ENCODE data around the gene HAUS8.
"Not testable (repeated sequence)": the region's sequence is repeated elsewhere in the genome, so short reads cannot be mapped to it uniquely, and the experiment has no call there.

HAUS8 gene

DNA sequence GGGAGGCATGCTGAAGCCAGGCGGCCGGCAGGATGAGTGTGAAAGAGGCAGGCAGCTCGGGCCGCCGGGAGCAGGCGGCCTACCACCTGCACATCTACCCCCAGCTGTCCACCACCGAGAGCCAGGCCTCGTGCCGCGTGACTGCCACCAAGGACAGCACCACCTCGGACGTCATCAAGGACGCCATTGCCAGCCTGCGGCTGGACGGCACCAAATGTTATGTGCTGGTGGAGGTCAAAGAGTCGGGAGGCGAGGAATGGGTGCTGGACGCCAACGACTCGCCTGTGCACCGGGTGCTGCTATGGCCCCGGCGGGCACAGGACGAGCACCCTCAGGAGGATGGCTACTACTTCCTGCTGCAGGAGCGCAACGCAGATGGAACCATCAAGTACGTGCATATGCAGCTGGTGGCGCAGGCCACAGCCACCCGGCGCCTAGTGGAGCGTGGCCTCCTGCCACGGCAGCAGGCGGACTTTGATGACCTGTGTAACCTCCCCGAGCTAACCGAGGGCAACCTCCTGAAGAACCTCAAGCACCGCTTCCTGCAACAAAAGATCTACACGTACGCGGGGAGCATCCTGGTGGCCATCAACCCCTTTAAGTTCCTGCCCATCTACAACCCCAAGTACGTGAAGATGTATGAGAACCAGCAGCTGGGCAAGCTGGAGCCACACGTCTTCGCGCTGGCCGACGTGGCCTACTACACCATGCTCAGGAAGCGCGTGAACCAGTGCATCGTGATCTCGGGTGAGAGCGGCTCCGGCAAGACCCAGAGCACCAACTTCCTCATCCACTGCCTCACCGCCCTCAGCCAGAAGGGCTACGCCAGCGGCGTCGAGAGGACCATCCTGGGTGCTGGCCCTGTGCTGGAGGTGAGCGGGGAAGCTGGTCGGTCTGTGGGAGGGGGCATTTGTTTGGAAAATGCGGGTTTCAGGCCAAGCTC lies 26.7 kb upstream of the HAUS8 start:
- DNase-seq (ENCODE audit: low read depth, low spot score), result no peak

DNA sequence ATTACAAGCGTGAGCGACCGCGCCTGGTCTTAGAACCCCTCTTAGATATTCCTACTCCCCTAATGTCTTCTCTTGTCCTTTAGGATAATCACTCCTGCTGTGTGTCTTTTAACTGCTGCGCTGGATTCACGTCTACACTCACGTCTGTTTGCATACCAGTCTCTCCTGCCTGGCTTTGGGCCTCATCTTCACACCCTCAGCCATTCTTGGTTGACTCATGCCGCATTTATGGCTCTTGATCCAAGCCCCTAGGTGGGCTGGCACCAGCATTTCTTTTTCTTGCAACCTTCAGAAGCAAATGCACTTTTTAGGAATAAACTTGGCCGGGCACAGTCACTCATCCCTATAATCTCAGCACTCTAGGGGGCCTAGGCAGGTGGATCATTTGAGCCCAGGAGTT lies 23.1 kb upstream of the HAUS8 start:
- DNase-seq (ENCODE audit: low read depth, low spot score), result no peak

DNA sequence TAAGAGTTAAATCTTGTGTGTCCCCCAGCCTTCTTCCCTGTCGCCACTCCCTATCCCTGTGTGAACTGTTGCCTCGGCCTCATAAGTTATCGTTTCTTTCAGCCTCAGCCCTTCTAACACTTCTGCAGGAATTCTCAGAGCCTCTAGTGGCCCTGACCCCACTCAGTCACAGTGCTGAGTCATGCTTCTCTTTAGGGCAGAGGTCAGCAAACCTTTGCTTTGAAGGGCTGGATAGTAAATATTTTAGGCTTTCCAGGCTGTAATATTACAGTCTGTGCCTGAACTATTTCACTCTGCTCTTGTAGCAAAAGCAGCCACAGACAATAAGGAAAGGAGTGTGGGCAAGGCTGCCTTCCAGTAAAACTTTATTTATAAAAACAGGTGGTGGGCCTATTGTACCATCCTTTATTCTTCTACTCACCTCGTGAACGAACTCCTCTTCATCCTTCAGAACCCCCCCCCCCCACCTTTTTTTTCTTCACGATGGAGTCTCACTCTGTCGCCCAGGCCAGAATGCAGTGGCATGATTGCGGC lies 22.4 kb upstream of the HAUS8 start:
- DNase-seq (ENCODE audit: low read depth, low spot score), result no peak

DNA sequence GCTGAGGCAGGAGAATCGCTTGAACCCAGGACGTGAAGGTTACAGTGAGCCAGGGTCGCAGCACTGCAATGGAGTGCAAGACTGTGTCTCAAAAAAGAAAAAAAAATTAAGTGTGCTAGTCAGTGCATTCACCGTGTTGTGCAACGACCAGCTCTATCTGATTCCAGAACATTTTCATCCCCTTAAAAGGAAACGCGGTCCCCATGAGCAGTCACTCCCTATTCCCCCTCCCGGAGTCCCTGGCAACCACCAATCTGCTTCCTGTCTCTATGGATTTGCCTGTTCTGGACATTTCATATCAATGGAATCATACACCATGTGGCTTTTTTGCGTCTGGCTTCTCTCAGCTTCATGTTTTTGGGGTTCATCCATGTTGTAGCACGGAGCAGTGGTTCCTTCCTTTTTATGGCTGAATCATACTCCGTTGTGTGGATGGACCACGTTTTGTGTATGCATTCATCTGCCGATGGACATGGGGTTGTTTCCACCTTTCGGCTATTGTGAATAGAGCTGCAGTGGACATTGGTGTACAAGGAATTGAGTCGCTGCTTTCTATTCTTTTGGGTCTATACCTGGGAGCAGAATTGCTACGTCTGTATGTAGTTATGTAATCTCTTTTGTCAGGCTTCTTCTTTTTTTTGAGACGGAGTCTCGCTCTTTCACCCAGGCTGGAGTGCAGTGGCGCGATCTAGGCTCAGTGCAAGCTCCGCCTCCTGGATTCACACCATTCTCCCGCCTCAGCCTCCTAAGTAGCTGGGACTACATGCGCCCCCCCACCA lies 20.1 kb upstream of the HAUS8 start:
- no peak for DNase-seq (ENCODE audit: low read depth, low spot score)

DNA sequence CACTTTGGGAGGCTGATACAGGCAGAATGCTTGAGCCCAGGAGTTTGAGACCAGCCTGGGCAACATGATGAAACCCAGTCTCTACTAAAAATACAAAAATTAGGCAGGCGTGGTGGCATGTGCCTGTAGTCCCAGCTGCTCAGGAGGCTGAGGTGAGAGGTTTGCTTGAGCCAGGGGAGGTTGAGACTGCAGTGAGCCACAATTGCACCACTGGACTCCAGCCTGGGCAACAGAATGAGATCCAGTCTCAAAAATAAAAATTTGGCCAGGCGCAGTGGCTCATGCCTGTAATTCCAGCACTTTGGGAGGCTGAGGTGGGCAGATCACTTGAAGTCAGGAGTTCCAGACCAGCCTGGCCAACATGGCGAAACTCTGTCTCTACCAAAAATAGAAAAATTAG lies 19.4 kb upstream of the HAUS8 start:
- DNase-seq (ENCODE audit: low read depth, low spot score), result not testable (repeated sequence)

DNA sequence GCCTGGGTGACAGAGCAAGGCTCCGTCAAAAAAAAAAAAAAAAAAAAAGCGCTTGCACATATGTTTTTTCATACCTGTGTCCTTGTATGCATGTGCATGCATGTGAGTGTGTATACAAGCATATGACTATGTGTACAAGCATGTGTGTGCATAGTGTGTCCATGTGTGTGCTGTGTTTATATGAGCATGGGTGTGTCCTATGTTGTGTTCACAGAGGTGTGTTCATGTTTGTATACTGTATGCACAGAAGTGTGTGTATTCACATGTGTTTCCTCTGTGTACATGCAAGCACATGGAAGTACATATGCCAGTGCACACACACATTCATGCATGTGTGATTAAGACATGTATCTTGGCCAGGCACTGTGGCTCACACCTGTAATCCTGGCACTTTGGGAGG lies 17.4 kb upstream of the HAUS8 start:
- DNase-seq (ENCODE audit: low read depth, low spot score), result no peak

DNA sequence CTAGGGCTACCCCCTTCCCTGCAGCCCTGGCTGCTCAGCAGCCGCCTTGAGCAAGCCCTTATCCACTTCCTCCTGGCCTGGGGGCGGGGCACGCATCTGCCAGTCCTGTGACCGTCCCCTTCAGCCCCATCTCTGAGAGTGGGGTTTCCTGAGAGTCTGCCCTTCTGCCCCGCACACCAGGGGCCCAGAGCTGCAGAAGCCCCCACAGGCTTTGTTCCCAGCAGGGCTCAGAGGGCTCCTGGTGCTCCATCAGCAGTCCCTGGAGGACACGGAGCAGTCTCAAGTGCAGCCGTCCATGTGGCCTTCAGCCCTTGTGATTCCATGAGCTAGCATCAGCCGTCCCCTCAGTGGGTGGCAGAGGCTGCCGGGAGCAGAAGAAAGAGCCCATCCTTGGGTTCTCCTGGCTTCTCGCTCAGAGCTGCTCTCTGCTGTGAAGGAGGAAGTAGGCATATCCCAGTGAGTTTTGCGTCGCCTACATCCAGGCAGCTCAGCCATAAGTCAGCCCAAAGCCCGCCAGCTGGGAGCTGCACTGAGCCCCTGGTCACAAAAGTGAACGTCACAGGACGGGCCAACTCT lies 16.6 kb upstream of the HAUS8 start:
- no peak for DNase-seq (ENCODE audit: low read depth, low spot score)

DNA sequence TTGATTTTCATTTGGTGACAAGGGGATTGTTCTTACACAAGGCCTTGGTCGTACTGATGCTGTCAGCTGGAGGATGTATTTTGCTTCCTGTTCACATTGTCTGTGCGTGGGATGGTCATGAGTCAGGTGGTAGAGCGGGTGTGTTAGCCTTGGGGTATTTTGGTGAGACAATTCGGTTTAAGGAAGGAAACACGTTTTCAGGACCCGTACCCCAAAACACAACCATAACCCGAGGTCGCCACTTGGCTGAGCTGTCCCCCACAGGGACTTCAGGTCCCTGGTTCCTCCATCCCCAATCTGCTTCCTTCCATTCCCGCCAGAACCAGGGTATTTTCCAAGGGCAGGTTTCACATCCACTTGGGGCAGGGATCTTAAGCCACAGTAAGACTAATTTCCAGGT lies 15.3 kb upstream of the HAUS8 start:
- DNase-seq (ENCODE audit: low read depth, low spot score), result no peak

DNA sequence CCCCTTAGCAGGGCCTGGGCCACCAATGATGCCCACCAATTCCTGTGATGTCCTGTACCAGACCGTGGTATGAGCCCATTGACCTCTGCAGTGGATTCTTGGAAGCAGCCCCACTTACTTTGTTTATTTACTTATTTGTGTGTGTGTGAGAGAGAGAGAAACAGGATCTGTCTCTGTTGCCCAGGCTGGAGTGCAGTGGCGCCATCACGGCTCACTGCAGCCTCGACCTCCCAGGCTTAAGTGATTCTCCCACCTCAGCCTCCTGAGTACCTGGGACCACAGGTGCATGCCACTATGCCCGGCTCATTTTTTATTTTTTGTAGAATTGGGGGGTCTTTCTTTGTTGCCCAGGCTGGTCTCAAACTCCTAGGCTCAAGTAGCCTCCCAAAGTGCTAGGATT lies 13.3 kb upstream of the HAUS8 start:
- DNase-seq (ENCODE audit: low read depth, low spot score), result no peak

DNA sequence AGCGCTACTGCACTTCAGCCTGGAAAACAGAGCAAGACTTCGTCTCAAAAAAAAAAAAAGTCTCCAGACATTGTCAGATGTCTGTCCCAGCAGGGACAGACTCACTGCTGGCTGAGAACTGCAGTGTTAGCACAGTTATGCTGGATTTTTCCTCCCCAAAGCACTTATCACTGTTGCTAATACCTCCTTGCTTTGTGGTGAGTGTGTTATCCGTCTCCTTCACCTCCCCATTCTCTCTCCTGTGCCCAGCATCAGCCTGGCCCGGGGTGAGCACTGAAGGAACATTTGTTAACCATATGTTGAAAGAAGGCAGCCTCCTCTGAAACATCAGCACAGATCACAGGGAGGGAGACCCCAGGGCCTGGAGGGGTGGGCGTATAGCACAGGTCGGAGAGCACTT lies 11.6 kb upstream of the HAUS8 start:
- no peak for DNase-seq (ENCODE audit: low read depth, low spot score)

DNA sequence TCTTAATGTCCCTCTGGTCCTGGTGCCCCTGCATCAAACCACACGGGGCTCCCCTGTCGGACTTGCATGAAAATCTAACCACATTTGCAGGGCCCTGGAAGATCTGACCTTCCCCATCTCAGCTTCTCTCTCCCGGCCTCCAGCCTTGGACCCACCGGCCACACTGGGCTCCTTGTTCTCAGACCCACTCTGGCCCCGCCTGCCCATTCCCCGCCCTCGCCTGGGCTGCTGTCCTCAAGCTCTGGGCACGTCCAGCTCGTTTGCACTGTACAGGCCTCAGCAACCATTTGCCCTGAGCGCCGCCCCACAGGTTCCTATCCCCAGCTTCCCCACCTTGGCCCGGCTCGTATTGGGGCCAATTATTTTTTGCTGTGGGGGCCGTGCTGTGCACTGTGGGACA lies 10.9 kb upstream of the HAUS8 start:
- no peak for DNase-seq (ENCODE audit: low read depth, low spot score)

DNA sequence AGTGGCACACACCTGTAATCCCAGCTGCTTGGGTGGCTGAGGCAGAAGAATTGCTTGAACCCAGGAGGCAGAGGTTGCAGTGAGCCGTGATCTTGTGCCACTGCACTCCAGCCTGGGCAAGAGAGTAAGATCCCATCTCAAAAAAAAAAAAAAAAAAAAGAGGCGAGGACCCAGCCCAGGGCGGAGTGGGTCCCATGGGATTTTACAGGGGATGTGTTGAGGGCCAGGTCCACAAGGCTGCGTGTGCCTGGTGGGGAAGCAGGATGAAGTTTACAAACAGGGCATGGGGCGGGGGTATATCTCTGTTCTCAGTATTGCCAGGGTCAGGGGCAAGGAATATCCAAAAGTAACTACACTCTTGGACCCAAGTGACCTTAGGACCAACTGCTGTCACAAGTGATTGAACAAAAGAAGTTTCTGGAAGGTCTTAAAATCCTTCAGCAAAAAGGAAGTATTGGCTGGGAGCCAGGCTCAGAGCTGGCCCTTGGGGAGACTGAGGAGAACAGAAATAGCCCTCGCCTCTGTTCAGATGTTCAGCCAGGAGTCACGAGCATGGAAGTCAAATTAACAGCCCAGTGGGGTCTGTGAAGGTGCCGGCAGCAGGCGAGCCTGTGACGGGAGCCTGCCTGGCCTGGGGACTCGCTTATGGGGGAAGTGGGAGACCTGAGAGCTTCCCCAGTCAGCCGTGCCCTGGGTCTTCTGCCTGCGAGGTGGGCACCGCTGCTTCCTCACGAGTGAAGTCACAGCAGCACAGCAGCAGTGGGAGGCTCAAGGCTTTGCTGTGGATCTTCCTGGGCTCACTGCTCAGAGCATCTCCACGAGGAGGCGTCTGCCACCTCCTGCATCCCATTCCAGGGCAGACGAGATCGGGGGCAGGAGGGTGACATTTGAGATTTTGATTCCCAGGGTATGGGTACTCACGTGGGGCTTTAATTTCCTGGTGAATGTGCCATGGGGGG lies 6.7 kb upstream of the HAUS8 start:
- no peak for DNase-seq (ENCODE audit: low read depth, low spot score)

DNA sequence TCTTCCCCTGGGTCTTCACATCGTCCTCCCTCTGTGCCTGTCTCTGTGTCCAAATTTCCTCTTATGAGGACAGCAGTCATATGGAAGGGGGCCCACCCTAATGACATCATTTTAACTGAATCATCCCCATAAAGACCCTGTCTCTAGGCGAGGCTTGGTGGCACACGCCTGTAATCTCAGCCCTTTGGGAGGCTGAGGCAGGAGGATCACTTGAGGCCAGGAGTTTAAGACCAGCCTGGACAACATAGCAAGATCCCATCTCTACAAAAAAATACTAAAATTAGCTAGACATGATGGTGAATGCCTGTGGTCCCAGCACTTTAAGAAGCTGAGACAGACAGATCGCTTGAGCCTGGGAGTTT lies 5.2 kb upstream of the HAUS8 start:
- DNase-seq (ENCODE audit: low read depth, low spot score), result no peak

DNA sequence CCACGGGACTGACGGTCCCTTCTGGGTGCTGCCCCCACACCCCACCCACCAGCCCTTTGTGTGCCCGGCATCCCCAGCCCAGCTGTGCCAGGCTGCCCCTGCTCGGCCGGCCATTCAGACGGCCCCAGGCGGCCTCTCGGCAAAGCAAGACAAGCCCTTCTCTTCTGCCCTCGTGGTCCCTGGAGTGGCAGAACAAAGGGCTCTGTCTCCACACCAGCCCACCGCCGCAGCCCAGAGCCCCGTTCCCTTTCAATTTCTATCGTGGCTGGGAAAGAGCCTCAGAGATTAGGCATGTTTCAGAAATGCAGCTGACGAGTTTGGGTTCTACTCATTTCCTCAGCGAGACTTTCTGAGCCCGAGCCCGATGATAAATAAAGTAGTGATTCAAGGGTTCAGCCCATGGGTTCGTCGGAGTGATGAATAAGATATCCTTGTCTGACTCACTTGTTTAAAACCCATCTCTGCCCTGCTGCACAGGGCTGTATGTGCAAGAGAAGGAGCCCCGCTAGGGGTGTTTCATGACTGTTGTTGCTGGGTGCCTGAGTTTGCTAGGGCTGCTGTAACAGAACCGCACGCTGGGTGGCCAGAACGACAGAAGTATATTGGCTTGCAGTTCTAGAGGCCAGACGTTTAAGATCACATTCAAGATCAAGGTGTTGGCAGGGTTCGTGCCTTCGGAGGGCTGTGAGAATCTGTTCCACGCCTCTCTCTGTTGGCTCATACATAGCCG lies 4.6 kb upstream of the HAUS8 start:
- DNase-seq (ENCODE audit: low read depth, low spot score), result peak; percentile 76

DNA sequence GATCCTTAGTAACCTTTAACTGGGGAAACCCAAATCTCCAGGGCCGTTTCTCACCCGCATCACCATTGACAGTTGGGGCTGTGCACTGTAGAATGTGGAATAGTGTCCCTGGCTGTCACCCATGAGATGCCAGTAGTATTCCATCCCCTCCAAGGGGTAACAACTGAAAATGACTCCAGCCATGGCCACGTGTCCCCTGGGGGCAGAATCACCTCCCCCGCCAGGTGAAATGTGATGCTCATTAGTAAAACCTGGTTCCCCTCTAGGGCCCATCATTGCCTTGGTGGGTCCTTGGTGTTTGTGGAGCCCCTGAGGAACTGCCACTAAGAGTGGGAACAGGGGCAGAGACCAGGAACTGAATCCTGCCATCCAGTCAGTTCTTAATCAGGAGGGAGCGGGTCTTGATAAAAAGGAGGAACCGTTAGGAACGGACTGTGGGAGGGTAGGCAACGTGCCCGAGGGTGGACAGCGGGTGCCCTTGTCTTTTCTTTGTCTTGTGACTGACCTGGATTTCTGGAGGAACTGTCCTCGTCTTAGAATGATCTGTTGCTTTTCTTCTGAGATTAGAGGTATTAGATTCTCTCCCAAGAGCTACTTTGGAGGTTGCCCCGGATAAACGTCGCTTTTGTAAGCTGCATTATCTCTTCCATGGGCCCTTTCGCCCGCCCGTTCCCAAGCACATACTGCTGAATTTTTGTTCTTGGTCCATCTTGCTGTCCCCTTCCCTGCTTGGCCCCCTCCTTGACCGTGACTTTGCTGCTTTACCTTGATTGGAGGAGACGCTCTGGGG lies 3.9 kb upstream of the HAUS8 start:
- no peak for DNase-seq (ENCODE audit: low read depth, low spot score)

DNA sequence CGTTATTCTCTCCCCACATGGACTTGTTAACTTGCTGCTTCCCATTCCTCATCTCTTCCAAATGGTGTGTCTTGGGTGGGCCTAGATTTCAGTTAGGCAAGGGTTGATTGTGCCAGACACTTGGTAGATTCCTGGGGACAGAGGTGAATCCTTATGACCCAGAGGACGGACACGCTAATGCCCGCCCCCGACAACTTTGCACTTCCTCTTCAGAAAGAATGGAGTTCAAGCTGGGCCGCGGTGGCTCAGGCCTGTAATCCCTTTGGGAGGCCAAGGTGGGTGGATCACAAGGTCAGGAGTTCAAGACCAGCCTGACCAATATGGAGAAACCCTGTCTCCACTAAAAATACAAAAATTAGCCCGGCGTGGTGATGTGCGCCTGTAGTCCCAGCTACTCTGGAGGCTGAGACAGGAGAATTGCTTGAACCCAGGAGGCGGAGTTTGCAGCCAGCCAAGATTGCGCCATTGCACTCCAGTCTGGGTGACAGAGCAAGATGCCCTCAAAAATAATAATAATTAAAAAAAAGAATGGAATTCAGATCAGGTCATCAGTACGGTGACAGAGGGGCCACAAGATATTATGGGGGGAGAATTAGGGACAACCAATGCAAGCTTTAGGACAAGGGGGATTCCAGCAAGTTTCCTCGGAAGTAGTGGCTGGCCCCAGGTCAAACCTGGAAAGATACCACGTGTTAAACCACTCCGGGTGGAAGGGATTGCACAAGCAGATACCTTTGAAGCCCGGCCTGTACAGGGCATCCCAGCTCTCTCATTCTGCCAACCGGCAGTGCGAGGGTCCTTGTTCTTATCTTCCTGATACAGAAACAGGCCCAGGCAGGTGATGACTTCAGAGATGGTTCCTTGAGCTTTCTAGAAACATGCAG lies 3.0 kb upstream of the HAUS8 start:
- no peak for DNase-seq (ENCODE audit: low read depth, low spot score)

DNA sequence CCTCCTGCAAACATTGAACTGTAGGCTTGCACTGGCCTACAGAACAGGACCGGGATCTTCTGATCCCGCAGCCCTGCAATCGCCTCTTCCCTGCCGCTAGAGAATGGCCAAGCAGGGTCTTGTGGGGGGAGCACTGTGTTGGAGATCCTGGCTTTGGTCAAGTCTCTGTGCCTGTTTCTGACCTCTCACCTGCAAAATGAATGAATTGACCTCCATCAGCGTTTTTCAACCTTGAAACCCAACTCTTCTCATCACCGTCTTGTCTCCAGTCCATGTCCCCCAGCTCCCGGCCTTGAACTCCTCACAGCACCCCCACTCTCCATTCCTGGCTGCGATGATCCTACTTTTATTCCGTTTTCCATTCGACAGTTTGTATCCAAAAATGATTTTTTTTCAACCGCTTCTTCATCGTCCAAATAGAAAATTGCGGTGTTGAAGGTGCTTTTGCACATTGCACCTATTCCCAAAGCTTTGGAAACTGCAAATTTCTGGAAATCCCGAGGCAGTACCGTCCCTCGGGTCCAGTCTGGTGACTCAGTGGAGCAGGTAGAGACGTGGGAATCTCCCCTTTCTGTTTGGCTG lies 2.3 kb upstream of the HAUS8 start:
- no peak for DNase-seq (ENCODE audit: low read depth, low spot score)

DNA sequence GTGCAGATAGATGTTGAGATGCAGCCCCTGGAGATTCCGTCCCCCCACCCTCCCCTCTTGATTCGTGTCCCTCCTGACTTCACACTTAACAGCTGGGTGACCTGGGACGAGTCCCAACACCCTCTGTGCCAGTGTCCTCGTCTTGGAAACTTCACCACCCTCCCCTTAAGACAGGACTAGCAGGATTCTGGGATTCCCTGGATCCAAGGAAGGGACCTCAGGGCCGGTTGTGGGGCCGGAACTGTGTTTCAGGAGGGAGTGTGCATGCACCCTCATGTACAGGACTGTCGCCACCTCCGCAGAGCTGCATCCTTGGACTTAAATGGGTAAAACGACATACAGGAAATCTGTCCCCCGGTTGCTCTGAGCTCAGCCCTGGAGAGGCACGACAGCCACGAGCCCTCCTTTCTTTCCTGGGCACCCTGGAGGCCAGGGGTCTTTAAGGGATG lies 1.3 kb upstream of the HAUS8 start:
- no peak for DNase-seq (ENCODE audit: low read depth, low spot score)
